AG10803 (cell line): ENCODE measurements around the gene PIEZO1.

ENCODE experiments used
- DNase-seq: peaks from one replicate; pipeline ENCODE4 v3.0.0; 2010; ENCODE audit warnings: low read depth
- H3K4me3 ChIP-seq: 2 replicates; pipeline ENCODE4 v1.5.1; 2011; ENCODE audit warnings: mild to moderate bottlenecking, low read length, control low read depth
- CTCF ChIP-seq: conservative IDR thresholded peaks from 2 replicates; pipeline ENCODE4 v1.5.1; 2011; ENCODE audit warnings: mild to moderate bottlenecking, low read length, control low read depth, inconsistent platforms

The PIEZO1 gene

GRCh38 chr16:88667461-88667860, 117.6 kb downstream of the PIEZO1 start:
- no peak for TF ChIP-seq CTCF
- no peak for DNase-seq
- no peak overlapping the region for H3K4me3 ChIP-seq

DNA sequence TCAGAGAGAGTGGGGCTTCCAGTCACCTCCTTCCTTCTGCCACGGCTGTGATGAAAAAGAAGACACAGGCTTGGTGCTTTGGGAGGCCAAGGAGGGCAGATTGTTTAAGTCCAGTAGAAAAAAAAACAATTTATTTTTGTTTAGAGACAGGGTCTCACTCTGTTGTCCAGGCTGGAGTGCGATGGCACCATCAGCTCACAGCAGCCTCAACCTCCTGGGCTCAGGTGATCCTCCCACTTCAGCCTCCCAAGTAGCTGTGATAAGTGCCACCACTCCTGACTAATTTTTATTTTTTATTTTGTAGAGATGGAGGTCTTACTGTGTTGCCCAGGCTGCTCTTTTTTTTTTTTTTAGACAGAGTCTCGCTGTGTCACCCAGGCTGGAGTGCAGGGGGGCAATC, 119.5 kb downstream of the PIEZO1 start:
- no peak overlapping the region for H3K4me3 ChIP-seq
- TF ChIP-seq CTCF = no peak
- DNase-seq = no peak
